ENCODE results near the gene STARD8.
"Not testable (repeated sequence)": the region's sequence is repeated elsewhere in the genome, so short reads cannot be mapped to it uniquely, and the experiment has no call there.

Gene STARD8

DNA sequence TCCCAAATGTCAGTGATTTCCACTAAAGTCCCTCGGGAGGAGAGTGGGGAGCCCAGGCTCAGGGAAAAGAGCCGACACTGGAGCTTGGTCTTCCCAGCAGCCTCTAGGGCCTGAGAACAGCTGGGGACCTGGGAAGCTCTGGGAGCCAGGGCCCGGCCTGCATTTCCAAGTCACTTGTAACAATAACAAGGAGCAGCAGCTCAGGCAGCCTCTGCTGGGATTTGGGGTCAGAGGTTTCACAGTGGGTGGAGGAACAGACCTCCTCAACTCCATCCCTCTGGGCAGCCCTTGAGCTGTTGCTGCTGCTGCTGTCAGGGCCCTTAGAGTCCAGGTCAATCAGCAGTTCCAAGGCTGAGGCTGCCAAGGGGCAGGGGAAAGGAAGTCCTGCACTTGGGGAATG lies 11.1 kb downstream of the STARD8 start:
- no peak for DNase-seq

DNA sequence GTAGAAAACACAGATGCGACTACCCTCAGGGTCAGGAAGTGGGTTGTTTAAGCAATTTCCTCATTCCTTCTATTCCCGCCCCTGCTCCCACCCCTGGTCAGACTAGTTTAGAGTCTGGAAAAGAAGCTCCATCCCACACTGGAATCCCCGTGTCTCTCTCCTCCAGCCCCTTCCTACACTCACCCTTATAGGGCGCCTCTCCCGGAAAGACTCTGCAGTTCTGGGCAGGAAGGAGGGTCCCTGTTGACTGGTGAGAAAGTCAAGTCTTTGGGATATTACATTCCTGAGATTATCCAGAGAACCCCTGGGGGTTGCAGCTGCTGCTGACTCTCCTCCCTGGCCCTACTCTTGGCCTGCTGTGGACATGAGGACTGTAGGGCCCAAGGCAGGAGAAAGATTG lies 11.9 kb downstream of the STARD8 start:
- no peak for DNase-seq

DNA sequence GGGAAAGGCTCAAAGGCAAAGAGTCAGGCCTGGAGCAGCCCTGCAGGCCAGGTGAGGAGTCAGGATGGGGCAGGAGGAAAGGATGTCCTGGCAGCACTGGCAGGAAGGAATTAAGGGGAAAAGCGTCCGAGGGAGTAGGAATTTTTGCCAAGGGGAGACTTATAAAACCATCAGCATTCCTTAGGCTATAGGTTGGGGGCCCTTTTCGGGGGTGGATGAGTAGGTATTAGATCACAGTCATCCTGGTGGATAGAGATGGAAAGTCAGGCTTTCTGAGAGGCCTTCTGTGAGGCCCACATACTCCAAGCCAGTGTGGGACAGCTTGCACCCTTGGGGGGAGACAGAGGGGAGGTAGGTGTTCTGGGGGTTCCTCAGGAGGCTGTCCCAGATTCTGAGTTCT lies 12.3 kb downstream of the STARD8 start:
- no peak for DNase-seq

DNA sequence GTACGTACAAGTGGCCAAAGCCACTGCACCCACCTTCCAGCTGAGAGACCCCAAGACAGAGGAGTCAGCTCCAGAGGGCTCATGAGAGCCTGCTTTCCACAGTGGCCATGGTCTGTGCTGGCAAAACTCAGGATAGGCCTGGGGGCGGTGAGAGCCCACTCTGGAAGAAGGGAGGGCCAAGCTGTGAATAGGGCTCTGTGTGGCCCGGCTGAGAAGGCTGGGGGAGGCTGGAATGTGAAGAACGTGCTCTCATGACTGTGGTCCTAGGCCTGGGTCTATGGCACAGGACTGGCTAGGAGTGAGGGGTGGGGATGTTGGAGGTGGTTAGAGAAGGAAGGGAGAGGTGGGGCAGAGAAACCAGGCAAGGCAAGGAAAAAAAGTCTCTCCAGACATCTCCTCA lies 13.3 kb downstream of the STARD8 start:
- DNase-seq = no peak

DNA sequence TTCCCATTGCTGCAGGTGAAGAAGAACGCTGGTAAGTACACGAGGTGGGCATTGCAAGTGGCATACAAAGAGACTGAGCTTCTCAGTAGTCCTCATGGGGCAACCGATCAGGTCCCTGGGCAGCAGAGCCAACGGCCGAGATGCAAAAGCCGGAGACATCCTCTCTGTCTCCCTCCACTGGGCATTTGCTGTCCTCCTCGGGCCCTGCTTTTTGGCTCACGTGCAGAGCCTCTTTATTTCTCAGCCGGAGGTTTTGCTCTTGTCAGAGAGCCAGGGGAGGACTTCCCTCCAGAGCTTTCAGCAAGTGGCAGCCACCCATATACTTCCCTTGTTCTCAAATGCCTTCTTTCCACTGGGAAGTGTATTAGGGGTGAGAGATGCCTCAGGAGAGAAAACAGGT lies 18.0 kb downstream of the STARD8 start:
- DNase-seq = no peak

DNA sequence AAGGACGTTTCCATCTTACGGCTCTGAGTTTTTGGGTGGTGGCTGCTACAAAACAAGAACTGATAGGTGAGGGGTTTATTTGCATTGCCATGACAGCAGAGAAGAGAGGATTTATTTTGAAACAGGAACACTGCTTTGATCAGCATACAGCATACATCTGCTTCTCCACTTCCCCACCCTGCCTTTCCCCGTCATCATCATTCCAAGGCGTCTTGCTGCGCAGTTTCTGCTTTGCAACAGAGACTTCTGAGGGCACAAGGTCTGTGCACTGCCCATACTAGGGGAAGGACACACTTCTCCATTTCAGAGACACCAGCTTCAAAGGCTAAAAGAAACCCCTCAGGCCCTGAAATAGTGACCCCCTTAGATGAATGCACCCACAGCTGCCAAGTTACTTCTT lies 19.1 kb downstream of the STARD8 start:
- no peak for DNase-seq

DNA sequence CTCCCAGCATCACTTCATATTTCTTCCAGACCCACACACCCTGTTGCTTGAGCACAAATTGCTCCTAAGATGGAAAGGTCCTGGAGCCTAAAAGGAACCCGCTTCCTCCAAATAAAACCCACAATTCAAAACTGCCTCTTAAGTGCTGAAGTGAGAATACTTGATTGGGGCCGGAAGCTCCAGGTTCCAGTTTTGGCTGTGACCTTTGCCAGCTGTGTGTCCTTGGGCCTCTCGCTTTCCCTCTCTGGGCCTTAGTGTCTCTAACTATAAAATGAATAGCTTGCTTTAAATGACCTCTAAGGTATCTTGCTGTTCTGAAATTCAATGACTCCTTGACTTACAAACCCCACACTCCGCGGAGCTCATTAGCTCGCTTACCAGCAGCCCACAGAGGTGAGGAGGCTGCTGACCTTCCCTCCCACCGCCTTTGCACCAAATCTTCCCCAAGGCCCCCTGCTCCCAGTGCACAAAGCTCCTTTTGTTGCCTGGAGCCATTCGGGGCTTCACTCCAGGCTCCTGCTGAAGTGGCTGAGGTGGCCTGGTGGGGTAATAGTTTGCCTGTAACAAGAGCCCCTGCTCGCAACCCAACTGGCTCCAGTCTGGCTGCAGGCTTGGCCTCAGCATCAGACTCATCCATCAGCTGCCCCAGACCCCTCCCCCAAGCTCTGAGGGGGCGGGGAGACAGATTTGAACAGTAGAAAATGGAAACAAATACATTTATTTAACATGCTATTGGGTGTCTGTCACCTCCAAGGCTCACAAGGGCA lies 21.8 kb downstream of the STARD8 start:
- DNase-seq = no peak

DNA sequence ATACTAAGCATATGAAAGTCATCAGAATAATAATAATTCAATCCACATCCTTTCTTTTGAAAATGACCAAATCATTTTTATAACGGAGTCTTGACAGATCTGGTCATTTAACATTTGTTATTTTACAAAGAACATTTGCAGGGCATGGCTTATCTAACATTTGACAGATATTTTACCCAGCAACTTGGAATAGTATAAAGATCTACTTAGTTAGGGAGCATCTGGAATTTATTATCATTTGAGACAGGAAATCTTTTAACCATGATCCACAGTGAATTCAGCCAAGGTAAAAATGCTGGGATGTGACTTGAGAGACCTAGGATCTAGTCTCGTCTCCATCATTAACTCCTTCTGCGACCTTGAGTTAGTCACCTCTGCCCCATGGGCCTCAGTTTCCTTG lies 22.4 kb downstream of the STARD8 start:
- DNase-seq = no peak

DNA sequence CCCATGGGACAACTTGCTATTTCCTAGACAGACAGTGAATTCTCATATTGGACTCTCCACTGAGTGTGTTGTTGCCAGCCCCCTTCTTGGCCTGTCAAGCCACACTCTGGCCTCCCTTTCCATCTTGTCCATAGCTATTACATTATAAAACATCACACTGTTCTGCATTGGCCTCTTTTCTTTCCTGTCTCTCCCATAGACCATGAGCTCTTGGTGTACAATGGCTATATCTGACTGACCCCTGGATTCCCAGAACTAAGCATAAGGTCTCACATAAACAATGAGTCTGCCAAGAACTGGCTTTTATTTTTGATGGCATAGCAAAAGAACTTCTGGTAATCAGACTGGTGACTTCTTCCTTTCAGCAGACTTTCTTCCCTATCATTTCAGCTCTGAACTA lies 23.8 kb downstream of the STARD8 start:
- no peak for DNase-seq

DNA sequence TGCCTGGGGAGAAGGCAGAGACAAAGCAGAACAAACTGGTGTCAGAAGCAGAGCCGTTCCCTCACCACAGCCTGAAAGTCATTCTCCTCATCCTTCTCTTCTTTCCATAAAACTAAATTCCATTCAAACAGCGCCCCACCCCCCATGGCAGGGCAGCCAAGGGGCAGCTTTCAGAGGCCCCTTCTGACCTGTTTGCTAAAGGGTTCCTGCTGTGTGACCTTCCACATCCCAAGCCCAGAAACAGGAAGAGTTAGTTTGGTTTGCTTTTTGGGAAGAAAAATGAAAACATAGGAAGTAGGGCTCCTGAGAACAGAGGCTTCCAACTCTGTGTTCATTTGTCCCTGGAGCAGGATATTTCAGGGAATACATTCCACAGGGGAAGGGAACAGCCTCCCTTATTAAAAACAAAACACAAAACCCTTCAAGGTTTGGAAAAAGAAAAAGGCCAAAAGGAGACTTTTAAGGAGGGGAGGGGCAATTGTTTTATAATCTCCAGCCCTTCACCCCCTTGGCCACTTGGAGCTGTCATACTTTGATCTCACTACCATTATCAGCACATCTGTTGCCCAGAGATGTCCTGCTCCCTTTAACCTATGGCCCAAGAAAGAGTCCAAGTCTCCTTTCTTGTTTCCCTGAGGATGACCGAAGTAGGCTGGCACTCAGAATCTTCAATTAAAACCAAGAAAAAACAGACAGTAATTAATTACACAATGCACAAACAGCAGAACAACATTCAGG lies 25.3 kb downstream of the STARD8 start:
- no peak for DNase-seq

DNA sequence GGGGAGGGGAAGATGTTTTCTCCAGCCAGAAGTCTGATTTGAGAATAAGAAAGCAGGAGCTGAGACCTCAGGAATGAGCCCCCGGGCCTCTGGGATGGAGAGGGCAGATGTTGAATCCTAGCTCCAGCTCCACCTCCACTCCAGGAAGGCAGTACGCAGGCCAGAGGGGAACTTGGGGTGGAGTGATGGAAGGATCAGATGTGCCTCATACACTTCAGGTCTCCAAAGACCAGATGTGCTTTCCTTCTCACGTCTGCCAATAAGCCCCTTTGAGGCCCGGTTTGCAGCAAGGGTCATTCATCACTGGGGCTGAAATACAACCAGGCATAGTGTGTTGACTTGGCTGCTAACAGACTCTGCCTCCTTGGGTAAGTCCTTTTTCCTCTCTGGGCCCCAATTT lies 28.1 kb downstream of the STARD8 start:
- no peak for DNase-seq

DNA sequence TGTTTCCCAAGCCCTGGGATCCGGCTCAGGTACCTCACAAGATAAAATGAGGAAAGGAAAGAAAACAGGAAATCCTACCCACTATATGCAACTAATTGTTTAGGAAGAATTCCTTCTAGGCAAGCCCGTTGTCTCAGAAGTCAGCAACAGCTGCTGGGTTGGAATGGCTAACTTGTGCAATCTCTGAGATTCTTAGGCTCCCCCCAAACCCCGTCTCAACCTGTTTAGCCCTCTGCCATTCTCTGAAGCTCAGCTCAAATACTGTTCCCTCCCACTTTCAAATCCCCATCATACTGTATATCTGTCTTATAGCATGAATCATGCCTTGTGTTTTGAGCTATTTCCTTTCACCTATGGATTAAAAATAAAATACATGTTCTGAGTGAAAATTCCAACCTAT lies 28.9 kb downstream of the STARD8 start:
- DNase-seq = no peak

DNA sequence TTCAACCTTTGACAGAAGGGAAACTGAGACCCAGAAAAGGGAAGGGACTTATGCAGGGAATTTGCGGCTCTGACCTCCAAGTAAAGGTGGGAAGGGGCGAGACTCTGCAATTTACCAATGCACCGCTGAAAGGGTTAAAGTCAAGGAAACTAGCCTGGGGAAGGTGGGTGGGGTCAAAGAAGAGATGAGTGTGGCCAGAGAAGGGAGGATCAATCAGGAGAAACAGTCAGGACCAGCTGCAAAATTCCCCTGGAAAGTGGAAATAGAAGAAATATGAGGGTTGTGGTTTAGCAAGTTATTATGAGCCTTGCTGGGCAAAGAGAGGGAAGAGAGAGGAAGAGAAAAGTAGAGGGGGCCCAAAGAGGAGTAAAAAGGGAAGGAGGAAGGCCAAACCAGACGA lies 30.5 kb downstream of the STARD8 start:
- DNase-seq = no peak

DNA sequence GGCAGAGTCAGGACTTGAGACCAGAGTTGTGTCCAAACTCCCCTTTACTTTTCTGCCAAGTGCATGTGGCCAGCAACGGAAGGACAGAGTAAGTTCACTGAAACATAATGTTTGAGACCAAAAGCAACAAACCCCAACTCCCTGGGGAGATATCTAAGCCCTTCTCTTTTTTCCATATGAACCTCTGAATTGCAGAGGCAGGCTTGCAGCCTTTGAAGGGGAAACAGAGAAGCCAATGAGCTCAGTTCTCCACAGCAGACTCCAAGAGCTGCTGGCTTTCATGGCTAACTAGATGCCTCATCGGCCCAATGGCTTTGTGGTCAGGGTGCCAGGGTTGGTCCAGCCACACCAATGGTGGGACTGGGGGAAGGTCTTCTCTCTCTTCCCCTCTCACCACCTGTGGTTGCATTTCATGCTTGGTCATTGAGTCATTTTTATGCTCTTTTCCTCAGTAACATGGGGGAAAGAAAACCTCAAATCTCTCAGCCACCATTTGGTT lies 34.0 kb downstream of the STARD8 start:
- DNase-seq = no peak

DNA sequence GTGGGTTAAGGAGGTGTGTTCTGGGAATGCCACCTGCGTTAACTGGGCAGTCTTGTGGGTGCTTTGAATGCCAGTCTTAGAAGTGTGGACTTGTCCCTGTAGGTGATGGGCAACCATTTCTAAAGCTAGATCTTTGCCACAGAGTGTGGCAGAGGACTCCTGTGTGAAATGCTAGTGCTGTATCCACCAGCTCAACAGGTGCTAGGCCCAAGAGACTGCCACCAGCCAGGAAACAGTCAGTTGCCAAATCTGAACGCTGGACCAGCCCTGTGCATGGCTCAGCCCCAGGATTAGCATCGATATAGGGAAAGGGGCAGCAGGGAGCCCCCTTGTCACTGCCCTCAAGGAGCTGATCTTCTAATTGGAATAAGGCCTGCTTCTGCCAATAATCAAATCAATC lies 35.3 kb downstream of the STARD8 start:
- no peak for DNase-seq

DNA sequence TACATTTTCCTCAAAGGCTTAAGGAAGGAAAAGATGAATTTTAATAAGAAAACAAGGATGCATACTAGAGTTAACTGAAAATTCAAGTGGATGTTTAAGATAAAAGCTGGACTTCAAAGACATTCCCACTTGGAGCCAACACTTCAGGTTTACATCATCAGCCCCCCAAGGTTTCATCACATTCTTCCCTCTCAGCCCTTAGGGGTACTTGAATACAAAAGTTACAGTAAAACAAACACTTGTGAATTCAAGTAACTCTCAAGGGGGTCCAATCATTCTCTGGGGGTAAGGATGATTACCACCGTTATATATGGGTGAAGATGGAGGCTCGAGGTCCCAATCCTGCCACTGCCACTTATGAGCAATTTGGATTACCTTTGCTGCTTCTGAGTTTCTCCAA lies 36.1 kb downstream of the STARD8 start:
- DNase-seq = no peak

DNA sequence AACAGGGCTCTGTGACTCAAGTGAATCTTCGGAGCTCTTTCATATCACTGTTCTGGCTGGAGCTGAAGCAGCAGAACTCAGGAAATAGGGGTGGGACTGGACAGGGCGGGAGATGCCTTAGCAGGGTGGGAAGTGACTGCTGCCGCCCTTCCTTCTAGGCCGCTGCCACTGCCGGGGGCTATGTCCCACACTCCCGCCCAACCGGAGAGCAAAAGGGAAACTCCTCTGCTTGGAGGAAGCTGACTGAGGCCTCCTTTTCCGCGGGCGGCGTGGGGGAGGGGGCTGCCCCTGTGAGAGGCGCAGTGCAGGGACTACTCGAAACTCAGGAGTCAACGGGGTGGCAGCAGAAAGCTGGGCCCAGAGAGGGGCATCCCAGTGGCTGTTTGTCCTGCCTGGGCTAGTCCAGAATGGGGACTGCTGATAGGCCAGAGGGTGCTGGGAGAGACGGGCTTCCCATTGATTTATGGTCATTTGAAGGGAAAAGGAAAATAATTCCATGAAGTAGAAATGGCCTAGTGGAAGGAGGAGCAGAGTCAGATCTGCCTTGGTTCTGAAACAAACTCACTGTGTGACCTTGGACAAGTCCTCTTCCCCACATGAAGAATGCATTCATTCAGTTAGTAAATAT lies 36.9 kb downstream of the STARD8 start:
- DNase-seq = no peak

DNA sequence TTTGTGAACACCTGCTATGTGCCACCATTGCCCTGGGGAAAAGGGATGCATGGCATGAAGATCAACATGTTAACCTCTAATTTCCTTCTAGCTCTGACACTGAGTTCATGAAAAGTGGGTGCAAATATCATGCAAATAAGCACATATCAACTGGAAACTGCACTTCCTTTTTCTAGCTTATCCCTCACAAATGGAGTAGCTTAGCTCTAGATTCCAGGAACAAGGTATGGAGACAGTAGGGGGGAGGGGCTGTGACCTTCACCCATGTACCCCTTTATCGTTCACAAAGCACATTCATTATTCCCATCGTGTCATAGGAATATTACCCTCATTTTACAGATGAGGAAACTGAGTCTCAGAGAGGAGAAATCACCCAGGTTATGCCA lies 37.4 kb downstream of the STARD8 start:
- DNase-seq = no peak

DNA sequence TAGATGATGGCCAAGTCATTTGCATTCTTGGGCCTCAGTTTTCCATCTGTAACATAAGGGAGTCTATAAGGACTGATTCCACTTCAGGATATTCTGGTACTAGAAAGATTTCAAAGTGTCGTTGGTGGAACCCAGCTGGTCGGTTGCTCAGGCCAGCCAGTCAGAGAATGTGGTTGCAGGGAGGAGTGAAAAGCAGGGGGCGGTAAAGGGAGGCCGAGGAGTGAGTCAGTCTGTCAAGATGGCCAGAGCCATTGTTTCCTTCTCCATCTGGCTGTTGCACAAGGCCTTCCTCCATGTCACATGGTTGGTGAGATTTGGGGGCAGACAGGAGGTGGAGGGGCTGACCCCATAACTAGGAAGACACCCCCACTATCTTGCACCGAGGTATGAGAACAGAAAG lies 38.2 kb downstream of the STARD8 start:
- DNase-seq = no peak

DNA sequence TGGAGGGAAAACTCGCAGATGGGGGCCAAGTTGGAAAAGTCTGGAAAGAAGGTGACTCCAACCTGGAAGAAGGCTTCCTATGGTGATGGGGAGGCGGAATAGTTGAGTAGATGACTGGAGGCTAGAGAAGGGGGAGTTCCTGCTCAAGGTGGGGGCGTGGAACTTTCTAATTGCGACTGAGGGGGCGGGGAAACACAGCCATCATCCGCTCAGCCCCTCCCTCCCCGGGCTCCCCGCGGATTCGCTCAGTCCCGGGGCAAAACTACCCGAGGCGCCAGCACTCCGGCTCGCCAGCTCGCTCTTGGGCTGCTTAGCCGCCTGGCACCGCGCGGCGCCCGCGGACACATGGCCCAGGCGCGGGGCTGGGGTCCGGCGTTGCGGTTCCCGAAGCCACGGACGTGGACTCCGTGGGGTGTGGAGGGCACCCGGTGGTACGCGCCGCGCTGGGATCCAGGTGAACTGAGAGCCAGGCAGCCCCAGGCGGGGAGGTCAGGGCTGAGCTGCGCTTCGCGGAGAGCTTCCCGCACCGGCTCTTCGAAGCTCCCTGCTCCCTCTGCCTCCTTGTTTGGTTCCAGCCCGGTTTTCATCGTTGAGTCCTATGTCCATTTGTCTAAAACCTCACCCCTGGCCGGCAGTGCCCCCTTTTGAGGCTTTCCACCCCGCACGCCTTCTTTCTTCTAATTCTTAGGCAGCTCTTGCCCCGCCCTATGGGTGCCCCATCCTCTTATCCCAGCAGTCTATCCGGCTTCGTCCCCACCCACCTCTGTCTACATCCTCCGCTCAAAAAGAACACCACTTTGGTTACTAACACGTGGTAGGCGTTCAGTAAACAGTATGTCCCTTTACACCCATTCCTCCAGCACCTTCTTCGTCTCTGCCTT lies 38.9 kb downstream of the STARD8 start:
- no peak for DNase-seq

DNA sequence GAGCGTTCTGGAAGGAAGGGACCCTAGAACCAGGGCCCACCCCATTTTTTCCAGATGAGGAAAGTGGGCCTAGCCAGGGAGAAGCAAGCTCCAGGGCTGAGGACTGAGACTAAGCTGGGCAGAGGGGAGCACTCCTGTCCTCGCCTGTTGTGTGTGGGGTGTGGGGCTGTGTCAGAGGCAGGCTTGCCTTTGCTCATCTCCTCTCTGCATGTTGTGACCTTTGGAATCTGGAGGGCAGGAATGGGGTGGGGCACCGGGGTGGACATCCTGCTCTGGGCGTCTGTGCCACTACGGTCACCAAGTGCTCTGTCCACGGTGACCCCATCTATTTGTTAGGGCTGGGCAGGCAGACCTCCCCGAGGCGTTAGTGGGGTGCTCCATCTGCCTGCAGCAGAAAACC lies 41.5 kb downstream of the STARD8 start:
- not testable (repeated sequence) for DNase-seq

DNA sequence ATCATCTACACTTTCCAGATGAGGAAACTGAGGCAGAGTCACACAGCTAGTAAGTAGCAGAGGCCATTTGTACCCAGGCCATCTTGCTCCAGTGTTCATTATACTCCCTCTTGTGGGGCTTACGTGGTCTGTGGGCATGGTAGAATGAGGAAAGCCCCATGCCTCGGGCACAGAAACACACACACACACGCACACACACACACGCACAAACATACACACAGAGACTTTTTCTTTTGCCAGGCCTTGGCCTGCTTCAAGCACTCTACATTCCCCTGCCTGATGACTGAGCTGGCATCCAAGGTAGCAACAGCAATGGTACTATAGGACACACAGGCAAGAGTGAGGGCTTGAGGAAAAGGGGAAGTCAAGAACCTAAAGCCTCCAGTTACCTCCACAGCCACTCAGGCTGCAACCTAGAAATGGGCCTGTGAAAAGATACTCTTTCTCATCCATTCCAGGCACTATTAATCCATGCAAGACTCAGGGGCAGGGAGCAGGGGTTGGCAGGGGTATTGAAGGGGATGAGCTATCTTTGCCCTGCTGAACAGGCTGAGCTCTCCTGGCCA lies 43.6 kb downstream of the STARD8 start:
- DNase-seq = no peak

DNA sequence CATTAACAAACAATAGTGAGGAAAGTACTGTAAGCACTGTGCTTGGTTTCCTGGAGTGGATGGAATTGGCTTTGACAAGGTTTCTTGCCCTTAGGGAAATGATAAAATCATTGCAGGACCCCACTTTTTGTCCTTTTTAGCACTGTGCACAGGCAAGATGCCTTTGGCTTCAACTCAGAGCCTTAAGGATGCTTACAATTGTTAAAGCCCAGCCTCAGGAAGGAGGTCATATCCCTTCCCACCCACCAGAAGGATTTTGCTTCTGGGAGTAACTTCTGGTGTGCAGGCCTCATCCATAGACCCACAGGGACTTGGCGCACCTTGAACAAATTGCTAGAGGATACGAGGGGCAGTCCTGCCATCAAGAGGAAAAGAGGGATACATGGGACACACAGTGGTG lies 44.5 kb downstream of the STARD8 start:
- no peak for DNase-seq

Measured in central memory CD4-positive, alpha-beta T cell (primary cell).